ENCODE results near the gene LRRC57.

DNA sequence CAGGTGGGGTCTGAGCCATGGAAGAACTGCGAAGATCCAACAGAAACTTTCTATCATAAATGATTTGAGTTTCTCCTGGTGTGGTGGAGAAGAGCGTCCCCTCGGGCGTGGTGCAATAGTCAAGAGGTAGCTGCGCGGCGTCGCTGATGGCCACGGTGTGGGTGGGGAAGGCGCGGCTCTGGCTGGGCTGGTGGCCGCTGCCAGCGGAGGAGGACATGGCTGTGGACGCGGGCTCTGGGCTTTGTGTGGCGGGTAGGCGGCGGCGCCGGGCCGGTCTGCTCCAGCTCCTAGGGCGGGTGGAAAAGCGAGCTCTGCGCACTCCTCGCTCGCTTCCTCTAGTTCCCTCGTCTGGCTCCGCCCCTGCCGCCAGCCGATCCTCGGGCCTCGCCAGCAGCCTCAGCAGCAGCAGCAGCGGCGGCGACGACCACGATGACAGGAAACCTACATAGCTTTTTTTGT is 32.7 kb upstream of the LRRC57 start:
- TF ChIP-seq POLR2A (IDR thresholded peaks at IDR 0.05), result no peak
- TF ChIP-seq, protein P1, sequence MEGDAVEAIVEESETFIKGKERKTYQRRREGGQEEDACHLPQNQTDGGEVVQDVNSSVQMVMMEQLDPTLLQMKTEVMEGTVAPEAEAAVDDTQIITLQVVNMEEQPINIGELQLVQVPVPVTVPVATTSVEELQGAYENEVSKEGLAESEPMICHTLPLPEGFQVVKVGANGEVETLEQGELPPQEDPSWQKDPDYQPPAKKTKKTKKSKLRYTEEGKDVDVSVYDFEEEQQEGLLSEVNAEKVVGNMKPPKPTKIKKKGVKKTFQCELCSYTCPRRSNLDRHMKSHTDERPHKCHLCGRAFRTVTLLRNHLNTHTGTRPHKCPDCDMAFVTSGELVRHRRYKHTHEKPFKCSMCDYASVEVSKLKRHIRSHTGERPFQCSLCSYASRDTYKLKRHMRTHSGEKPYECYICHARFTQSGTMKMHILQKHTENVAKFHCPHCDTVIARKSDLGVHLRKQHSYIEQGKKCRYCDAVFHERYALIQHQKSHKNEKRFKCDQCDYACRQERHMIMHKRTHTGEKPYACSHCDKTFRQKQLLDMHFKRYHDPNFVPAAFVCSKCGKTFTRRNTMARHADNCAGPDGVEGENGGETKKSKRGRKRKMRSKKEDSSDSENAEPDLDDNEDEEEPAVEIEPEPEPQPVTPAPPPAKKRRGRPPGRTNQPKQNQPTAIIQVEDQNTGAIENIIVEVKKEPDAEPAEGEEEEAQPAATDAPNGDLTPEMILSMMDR (IDR thresholded peaks at IDR 0.05), result peak in 3 of 12 donors; percentile 7 to 31 (median 14)
